ENCODE results near the gene PRG2. TPM values are rescaled to one million over a fixed set of nuclear protein-coding genes. Genes with fewer than 3 reads are reported as not detected.
A peak's percentile ranks its signal among the peaks of the same experiment; 100 is the strongest.

PRG2 gene
- total and polyA plus RNA-seq, 9 of the 15 experiments (the other 6 are each of a cell fraction or from before 2014, with no cell fraction given), result 1.8 to 78.0 (median 26.6) TPM

DNA sequence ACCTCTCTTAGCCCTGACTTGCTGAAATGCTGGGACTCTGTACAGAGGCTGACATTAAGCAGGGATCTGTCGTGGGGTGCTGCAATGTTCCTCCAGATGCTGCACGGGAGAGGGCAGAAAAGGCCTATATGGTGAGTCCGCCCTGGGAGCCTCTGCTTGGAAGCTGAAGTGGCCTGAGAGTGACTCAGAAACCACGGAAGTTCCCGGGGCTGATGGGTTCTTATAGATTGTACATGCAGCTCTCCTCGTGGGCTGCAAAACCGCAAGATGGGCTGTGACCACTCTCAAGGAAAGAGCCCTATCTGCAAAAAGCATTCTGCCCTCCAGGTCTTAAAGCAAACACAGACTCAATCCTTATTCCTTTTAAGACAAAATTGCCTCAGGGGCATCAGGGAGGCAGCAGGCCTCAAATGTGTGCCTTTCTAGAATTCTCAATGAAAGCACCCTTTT is 42.3 kb upstream of the PRG2 start (continued):
- TF ChIP-seq FIP1L1 (IDR thresholded peaks at IDR 0.05; ENCODE audit: low read depth, low read length, poor library complexity, severe bottlenecking), result no peak
- TF ChIP-seq, protein P1, sequence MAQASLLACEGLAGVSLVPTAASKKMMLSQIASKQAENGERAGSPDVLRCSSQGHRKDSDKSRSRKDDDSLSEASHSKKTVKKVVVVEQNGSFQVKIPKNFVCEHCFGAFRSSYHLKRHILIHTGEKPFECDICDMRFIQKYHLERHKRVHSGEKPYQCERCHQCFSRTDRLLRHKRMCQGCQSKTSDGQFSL (CRISPR knock-in tag; IDR thresholded peaks at IDR 0.05), result no peak
- TF ChIP-seq, protein P1 (tag; IDR thresholded peaks at IDR 0.05), result no peak
- no peak for TF ChIP-seq KLF13 (tag; IDR thresholded peaks at IDR 0.05; ENCODE audit: borderline replicate concordance, low read depth)
- no peak for TF ChIP-seq ZNF644 (tag; IDR thresholded peaks at IDR 0.05; ENCODE audit: low read depth)
- peak in 1 of 2 experiments; percentile 71; a peak in 2 of 4 replicates for TF ChIP-seq RCOR1 (IDR thresholded peaks at IDR 0.05; ENCODE audit: borderline replicate concordance in 1 of 2, low read depth in 2 of 2, low read length in 2 of 2)
- no peak for TF ChIP-seq SP1 (CRISPR knock-in tag; IDR thresholded peaks at IDR 0.05)
- no peak for TF ChIP-seq NUFIP1 (IDR thresholded peaks at IDR 0.05; ENCODE audit: partially characterized antibody)
- TF ChIP-seq ETV6 (IDR thresholded peaks at IDR 0.05; ENCODE audit: borderline replicate concordance in 1 of 2, low read depth in 2 of 2, low read length in 1 of 2), result peak in 1 of 2 experiments; percentile 20; a peak in 1 of 4 replicates
- TF ChIP-seq ETV6 (CRISPR knock-in tag; IDR thresholded peaks at IDR 0.05; ENCODE audit: borderline replicate concordance), result no peak
- TF ChIP-seq ETV5 (CRISPR knock-in tag; IDR thresholded peaks at IDR 0.05; ENCODE audit: low read depth), result peak; percentile 68
- no peak for TF ChIP-seq ZNF146 (CRISPR knock-in tag; IDR thresholded peaks at IDR 0.05; ENCODE audit: unreplicated experiment)
- no peak for TF ChIP-seq PRPF4 (IDR thresholded peaks at IDR 0.05; ENCODE audit: insufficient read depth, low read depth, low read length, poor library complexity, severe bottlenecking)
- TF ChIP-seq, protein P2, sequence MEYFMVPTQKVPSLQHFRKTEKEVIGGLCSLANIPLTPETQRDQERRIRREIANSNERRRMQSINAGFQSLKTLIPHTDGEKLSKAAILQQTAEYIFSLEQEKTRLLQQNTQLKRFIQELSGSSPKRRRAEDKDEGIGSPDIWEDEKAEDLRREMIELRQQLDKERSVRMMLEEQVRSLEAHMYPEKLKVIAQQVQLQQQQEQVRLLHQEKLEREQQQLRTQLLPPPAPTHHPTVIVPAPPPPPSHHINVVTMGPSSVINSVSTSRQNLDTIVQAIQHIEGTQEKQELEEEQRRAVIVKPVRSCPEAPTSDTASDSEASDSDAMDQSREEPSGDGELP (CRISPR knock-in tag; IDR thresholded peaks at IDR 0.05; ENCODE audit: borderline replicate concordance), result peak; percentile 47; the same call in 1 of the 2 replicates
- TF ChIP-seq CEBPB (tag; IDR thresholded peaks at IDR 0.05), result no peak
- TF ChIP-seq EP300 (IDR thresholded peaks at IDR 0.05; ENCODE audit: low read length), result peak; percentile 73
- no peak for TF ChIP-seq DMBX1 (CRISPR knock-in tag; IDR thresholded peaks at IDR 0.05; ENCODE audit: borderline replicate concordance)
- peak; percentile 65 for TF ChIP-seq CBFA2T2 (conservative IDR thresholded peaks at IDR 0.05)
- peak; percentile 54 for TF ChIP-seq NEUROD1 (IDR thresholded peaks at IDR 0.05; ENCODE audit: borderline replicate concordance, low read depth, low read length, partially characterized antibody)
- TF ChIP-seq FOXA3 (CRISPR knock-in tag; conservative IDR thresholded peaks at IDR 0.05 in 1 of 2, IDR thresholded peaks at IDR 0.05 in 1 of 2), result peak; percentile 49 to 80; a peak in 3 of 4 replicates
- TF ChIP-seq CREM (IDR thresholded peaks at IDR 0.05; ENCODE audit: low read depth), result peak; percentile 37; the same call in 1 of the 2 replicates

Data from K562 (cell line).